Measurements from ENCODE around the gene CEP170.
A peak's percentile ranks its signal among the peaks of the same experiment; 100 is the strongest.

CEP170 gene

GRCh38 chr1:243254927-243255790 is at the start of gene CEP170:
Gene CEP170, minus strand, starts transcription at chr1:243255281. Its CDS starts 30,001 bp downstream, at chr1:243225280.
- DNase-seq: peak; percentile 98

DNA sequence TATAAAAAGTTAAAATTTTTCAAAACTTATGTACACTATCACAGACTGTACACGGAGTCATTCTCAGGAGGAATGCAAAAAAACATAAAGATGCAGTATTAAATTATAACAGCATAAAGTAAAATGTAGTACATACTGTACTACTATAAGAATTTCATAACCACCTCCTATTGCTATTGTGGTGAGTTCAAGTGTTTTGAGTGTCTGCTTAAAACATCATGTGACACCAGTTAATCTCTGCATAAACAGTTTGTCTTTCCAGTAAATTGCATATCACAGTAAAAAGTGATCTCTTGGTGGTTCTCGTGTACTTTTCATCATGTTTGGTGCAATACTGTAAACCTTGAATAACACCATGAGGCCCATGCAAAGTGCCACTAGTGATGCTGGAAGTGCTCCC is 46.0 kb upstream of the CEP170 start:
- DNase-seq: no peak

GRCh38 chr1:243299069-243299468 is 44.0 kb upstream of the CEP170 start:
- no peak for DNase-seq

GRCh38 chr1:243294723-243295121 is 39.6 kb upstream of the CEP170 start:
- peak; percentile 54 for DNase-seq

GRCh38 chr1:243293941-243294722 is 39.1 kb upstream of the CEP170 start:
- DNase-seq: no peak

- DNase-seq: no peak
These were observed 37.0 kb upstream of the CEP170 start for GRCh38 chr1:243292117-243292516.

GRCh38 chr1:243291292-243291691 is 36.2 kb upstream of the CEP170 start:
- peak; percentile 39 for DNase-seq

DNA sequence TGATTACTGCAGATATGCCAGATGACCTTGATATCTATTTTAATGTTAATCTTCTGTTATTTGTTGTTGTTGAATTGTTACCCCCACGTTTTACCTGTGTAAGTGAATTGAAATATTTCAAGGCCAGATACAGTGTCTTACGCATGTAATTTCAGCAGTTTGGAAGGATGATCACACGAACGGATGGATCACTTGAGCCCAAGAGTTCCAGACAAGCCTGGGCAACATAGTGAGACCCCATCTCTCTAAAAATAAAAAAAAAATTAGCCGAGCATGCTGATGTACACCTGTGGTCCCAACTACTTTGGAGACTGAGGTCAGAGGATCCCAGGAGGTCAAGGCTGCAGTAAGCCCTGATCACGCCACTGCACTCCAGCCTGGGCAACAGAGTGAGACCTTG is 33.0 kb upstream of the CEP170 start:
- no peak for DNase-seq

- peak; percentile 86 for DNase-seq
These were observed 32.6 kb upstream of the CEP170 start for GRCh38 chr1:243287652-243288051.

- DNase-seq: no peak
These were observed 32.0 kb upstream of the CEP170 start for GRCh38 chr1:243287123-243287460.

DNA sequence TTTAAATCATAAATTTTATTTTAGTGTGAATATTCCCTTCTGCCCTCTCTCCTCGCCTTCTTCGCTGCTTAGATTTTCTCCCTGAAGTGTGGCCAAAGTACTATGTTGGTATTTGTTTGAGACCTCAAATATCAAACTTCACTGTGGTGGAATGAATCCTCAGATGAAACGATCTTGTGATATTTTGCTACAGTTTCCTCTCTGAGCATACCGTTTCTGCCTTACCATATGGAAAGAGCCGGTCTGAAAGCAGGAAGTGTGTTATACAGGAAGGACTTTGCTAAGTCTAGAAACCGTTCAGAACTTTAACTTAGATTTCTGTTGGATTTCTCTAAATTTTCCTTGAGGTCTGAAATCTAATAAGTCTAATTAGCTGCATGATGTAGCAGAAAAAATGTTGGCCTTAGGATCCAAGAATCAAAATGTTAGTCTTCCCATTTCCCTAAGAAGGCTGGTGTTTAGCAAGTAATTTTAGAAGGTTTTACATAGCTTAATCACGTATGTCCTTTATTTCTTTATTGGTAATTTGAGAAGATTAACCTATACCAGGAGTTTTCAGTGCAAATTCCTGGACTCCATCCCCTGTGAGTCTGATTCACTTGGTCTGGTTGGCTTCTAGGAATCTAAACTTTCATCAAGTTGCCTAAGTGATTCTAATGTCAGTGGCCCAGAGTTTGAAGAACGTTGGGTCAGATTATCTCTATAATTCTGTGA is 31.5 kb upstream of the CEP170 start:
- peak; percentile 23 for DNase-seq

DNA sequence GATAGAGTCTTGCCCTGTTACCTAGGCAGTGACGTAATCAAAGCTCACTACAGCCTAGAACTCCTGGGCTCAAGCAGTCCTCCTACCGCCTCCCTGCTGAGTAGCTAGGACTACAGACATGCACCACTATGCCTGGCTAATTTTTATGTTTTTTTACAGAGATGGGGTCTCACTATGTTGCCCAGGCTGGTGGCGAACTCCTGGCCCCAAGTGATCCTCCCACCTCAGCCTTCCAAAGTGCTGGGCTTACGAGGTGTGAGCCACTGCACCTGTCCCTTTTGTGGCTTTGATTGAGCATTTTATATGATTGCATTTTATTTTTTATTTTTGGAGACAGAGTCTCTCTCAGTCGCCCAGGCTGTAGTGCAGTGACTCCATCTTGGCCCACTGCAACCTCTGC is 26.6 kb upstream of the CEP170 start:
- DNase-seq: no peak

- DNase-seq: no peak
These were observed 25.6 kb upstream of the CEP170 start for GRCh38 chr1:243280571-243281129.

GRCh38 chr1:243275316-243275715 is 20.2 kb upstream of the CEP170 start:
- no peak for DNase-seq

DNA sequence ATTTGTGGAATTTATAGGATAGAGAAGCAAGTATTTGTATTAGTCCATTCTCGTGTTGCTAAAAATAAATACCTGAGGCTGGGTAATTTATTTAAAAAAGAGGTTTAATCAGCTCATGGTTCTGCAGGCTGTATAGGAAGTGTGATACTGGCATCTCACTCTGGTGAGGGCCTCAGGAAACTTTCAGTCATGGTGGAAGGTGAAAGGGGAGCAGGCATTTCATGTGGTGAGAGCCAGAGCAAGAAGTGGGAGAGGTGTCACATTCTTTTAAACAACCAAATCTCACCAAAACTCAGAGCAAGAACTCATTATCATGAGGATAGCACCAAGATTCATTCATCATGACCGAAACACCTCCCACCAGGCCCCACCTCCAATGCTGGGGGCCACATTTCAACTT is 18.9 kb upstream of the CEP170 start:
- DNase-seq: no peak

GRCh38 chr1:243273506-243273905 is 18.4 kb upstream of the CEP170 start:
- no peak for DNase-seq

DNA sequence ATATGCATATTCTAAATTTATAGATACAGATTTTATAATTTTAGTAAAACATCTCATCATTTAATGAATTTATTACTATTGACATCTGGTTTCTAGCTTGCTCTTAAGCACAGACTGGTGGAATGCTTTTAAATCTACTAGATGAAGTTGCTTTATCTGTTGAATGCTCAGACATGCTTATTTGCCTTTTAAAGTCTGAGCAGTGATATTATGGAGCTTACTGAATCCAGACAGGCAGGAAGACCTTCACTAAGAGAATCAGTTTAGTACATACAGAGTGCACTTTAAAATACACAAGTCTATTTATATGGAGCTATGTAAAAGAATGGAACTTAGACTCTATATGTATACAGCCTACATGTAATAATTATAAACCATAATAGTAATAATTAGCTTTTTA is 17.3 kb upstream of the CEP170 start:
- no peak for DNase-seq

DNA sequence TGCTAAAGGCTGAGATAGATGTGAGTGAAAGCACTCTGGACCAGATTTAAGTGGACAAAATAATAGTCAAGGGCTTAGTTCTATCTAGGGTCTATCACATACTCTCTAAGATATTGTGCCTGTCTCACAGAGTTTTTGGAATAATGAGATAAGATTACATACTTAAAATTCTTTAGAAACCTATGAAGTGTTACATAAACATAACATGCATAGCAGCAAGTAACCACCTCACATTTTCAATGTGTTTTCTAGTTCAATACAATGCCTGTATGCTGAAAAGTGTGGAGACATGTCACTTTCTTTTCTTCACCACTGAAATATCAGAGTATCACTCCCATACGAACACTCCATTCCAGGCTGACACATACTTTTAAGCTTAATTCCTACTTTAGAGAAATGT is 16.9 kb upstream of the CEP170 start:
- peak; percentile 40 for DNase-seq

DNA sequence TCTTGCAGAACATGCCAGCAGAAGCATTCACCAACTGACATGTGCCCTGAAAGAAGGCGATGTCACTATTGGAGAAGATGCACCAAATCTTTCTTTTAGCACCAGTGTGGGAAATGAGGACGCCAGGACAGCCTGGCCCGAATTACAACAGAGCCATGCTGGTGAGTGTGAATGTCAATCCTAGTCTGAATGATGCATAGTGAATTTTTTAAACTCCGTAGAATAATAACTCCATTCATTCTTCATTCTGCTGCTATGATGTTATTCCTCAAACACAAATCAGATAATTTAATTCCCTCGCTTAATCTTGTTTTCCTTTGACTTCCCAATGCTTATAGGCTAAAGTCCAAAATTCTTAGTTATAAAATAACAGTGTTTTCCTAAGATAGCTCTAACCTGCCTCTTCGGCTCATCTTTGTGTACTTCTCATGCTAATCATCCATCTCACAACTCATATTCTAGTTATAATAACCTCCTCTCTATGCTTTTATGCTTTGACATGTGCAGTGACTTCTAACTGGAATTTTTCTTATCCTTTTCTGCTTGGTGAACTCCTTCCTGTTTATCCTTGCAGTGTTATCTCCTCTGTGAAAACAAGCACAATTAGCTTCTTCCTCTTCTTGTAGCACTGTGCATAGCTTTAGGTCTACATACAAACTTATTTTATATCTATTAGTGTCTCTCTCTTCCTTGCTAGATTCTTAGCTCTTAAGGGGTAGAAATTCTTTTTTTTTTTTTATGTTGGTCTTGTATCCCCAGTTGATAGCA is 15.2 kb upstream of the CEP170 start:
- no peak for DNase-seq

- no peak for DNase-seq
These were observed 14.3 kb upstream of the CEP170 start for GRCh38 chr1:243269461-243269801.

DNA sequence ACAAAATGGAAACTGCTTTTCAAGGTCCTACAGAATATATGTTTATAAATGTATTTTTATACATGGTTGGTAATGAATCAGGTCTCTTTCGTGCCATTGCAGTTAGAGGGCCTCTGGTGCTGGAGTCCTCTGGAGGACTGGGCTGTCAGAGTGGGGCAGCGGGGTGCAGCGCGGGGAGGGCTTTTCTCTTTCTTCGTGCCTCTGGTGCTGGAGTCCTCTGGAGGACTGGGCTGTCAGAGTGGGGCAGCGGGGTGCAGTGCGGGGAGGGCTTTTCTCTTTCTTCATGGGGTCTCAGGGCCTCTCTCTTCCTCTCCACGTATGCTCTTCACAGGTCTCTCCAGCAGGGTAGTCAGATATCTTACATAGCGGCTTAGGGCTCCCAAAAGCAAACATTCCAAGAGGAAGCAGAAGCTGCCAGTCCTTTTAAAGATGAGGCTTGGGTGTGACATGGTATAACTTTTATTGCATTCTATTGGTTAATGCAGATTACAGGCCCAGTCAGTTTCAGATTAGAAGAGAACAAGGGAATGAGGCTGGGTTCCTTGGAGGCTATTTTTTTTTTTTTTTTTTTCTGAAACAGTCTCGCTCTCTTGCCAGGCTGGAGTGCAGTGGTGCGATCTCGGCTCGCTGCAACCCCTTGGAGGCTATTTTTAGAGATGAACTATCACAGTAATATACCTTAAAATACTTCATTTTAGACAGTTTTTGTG is 13.8 kb upstream of the CEP170 start:
- peak; percentile 31 for DNase-seq

Measured in EL (cell line).